ENCODE measurements around the gene ECE1. TPM values are rescaled to one million over a fixed set of nuclear protein-coding genes. Genes with fewer than 3 reads are reported as not detected.

The ECE1 gene
- total and polyA plus RNA-seq, 2 of the 8 experiments (the other 6 are each of a cell fraction or from before 2014, with no cell fraction given) = 21.4 to 36.8 TPM

GRCh38 chr1:21296509-21297354 is 6.5 kb upstream of the ECE1 start:
- no peak overlapping the region for H3K14ac ChIP-seq (ENCODE audit: insufficient read length)
- H3K79me2 ChIP-seq (ENCODE audit: control insufficient read depth in 1 of 2, insufficient read depth in 2 of 2, low read length in 2 of 2) = no peaks in the 10 kb centered on the region
- FAIRE-seq (no peak), DNase-seq (ENCODE audit: low read depth in 1 of 2, low spot score in 2 of 2) (no peak)
- H2BK12ac ChIP-seq (ENCODE audit: low read depth, low read length) = no peak overlapping the region
- H3K27me3 ChIP-seq (replicated peaks in 1 of 4; ENCODE audit: control insufficient read depth in 3 of 4, extremely low read depth in 1 of 4, insufficient read depth in 3 of 4, low read length in 3 of 4) = no peaks in the 10 kb centered on the region
- WGBS, 2 experiments (ENCODE audit: extremely low coverage in 1 of 2, insufficient coverage in 1 of 2, insufficient read length in 1 of 2, insufficient replicate concordance in 2 of 2, low coverage in 1 of 2, low lambda C conversion rate in 2 of 2, missing lambda C conversion rate in 1 of 2) = 89% methylated on average over 7 of the region's 7 CpGs; no CpG with 5 or more reads in 1 of the 2 experiments
- H2AK5ac ChIP-seq (ENCODE audit: low read depth, low read length) = no peak overlapping the region
- ChIA-PET CTCF (ENCODE audit: partially characterized antibody) (interaction anchor here (1.0 to 8.0 kb wide), 4 partner anchors 26 to 72 kb away, joined by 4 to 73 read pairs (median 27); no protein-coding TSS in a partner anchor), POLR2A (ENCODE audit: partially characterized antibody) (no interaction called here)
- no peak overlapping the region for H3K4me3 ChIP-seq (ENCODE audit: extremely low read depth in 1 of 4, insufficient read depth in 2 of 4, low read depth in 3 of 4, low read length in 4 of 4)
- H2AFZ ChIP-seq (ENCODE audit: low read length) = no peak overlapping the region
- H2BK15ac ChIP-seq (ENCODE audit: low read length) = no peak overlapping the region
- H4K8ac ChIP-seq (ENCODE audit: extremely low read depth, insufficient read depth, low read length) = no peak overlapping the region
- no peak overlapping the region for H2BK5ac ChIP-seq (ENCODE audit: low read depth, low read length)
- no peak overlapping the region for H3K9ac ChIP-seq (replicated peaks in 1 of 4; ENCODE audit: extremely low read depth in 1 of 4, low read depth in 3 of 4, low read length in 3 of 4)
- no peak overlapping the region for H3K4me2 ChIP-seq (ENCODE audit: insufficient read depth in 1 of 2, low read depth in 2 of 2, low read length in 2 of 2)
- TF ChIP-seq PHF8 (conservative IDR thresholded peaks at IDR 0.05; ENCODE audit: low read depth, low read length) (no peak), KDM1A (IDR thresholded peaks at IDR 0.05; ENCODE audit: borderline replicate concordance, low read length) (0 out of 2 replicates have a peak, but pooled peaks have one; percentile 24)
- no peak overlapping the region for H3K27ac ChIP-seq (ENCODE audit: low read depth, low read length)
- no peak overlapping the region for H3K18ac ChIP-seq (ENCODE audit: extremely low read depth, low read length)
- no peak overlapping the region for H3K23ac ChIP-seq (ENCODE audit: insufficient read length)
- H3K23me2 ChIP-seq (ENCODE audit: low read depth, low read length) = no peaks in the 10 kb centered on the region
- H3K36me3 ChIP-seq (ENCODE audit: control insufficient read depth in 2 of 4, insufficient read depth in 4 of 4, low read length in 3 of 4) = no peaks in the 10 kb centered on the region
- H4K20me1 ChIP-seq (replicated peaks in 1 of 2; ENCODE audit: control insufficient read depth in 1 of 2, insufficient read depth in 2 of 2, low read length in 2 of 2) = peaks cover 0 to 3% of the 10 kb centered on the region in 2 experiments
- no peak overlapping the region for H3K4ac ChIP-seq (replicated peaks; ENCODE audit: insufficient read length, low read depth, low read length)
- no peak overlapping the region for H2BK20ac ChIP-seq (ENCODE audit: low read length)
- no peak overlapping the region for H4K91ac ChIP-seq (replicated peaks; ENCODE audit: insufficient read length, low read length)
- H3K79me1 ChIP-seq (ENCODE audit: low read depth, low read length) = no peaks in the 10 kb centered on the region; the same call in none of the 2 replicates
- no peak overlapping the region for H2BK120ac ChIP-seq (replicated peaks; ENCODE audit: low read depth, low read length)
- no peaks in the 10 kb centered on the region for H3K9me3 ChIP-seq (ENCODE audit: insufficient read depth in 2 of 2, low read depth in 1 of 2, low read length in 1 of 2)
- peaks cover 0 to 12% (median 8%) of the 10 kb centered on the region in 4 experiments; a peak in 6 of 7 replicates for H3K4me1 ChIP-seq (replicated peaks in 1 of 4; ENCODE audit: control insufficient read depth in 3 of 4, insufficient read depth in 4 of 4, low read length in 3 of 4)
- no peak overlapping the region for H4K5ac ChIP-seq (ENCODE audit: insufficient read length, low read depth, low read length)
- H3K56ac ChIP-seq (replicated peaks; ENCODE audit: insufficient read length, low read depth, low read length) = no peak overlapping the region
